Testis (tissue), 3 donors: ENCODE results near the gene ACSS2. TPM values are rescaled to one million over a fixed set of nuclear protein-coding genes. Genes with fewer than 3 reads are reported as not detected.

Source experiments
- DNase-seq: peaks from one replicate; pipeline ENCODE4 v3.0.0-alpha.2; 2019
- H3K27ac ChIP-seq, 2 donors: fragments of 200-600 bp; sonication (generic); one replicate each; pipeline ENCODE4 v1.5.1; 2019
- H3K27me3 ChIP-seq: fragments of 200-600 bp; sonication (generic); one replicate; pipeline ENCODE4 v1.5.1; 2019
- H3K36me3 ChIP-seq: fragments of 200-600 bp; sonication (generic); one replicate; pipeline ENCODE4 v1.5.1; 2017; ENCODE audit warnings: low read depth; ENCODE audit errors: missing control alignments
- H3K4me1 ChIP-seq: fragments of 200-600 bp; sonication (generic); one replicate; pipeline ENCODE4 v1.5.1; 2019
- H3K4me3 ChIP-seq, 2 donors: fragments of 200-600 bp; sonication (generic); one replicate each; pipeline ENCODE4 v1.5.1; 2017 to 2019
- H3K9me3 ChIP-seq: fragments of 200-600 bp; sonication (generic); one replicate; pipeline ENCODE4 v1.5.1; 2017
- POLR2A ChIP-seq: fragments of 450-650 bp; IDR thresholded peaks from one replicate; pipeline ENCODE4 v1.6.1; 2017; ENCODE audit warnings: antibody characterized with exemption, mild to moderate bottlenecking, moderate library complexity
- WGBS, 2 donors: methylation state at CpG; one replicate each; pipeline ENCODE4 v1.1.5; 2018; 5-methylcytosine and 5-hydroxymethylcytosine counted together
- intact Hi-C: fragments of 100-400 bp; cut with DNase I; formaldehyde crosslinking; loops from one replicate; pipeline ENCODE4 v1.15.1; 2023; ENCODE audit warnings: low total_unique reads
- polyA plus RNA-seq: library from polyadenylated mRNA; stranded (reverse); fragments of 350-450 nt; fragmentation: Illumina TruSeq; extraction: RNeasy Lipid Tissue Mini Kit (QIAGEN cat#74804); gene quantifications from one replicate; pipeline ENCODE4 v1.2.3, GENCODE V29; 2014; ENCODE audit warnings: low read depth, low replicate concordance; ENCODE audit not compliant: insufficient read depth
- total RNA-seq, 2 donors: library from RNA; depleted of rRNA; stranded (reverse); fragments of >200 nt; gene quantifications; one replicate each; pipeline ENCODE4 v1.2.3, GENCODE V29; 2016
- TF ChIP-seq, protein P1 (sequence below), 3 experiments: fragments of 450-650 bp in 2 of 3; fragments of 200-600 bp in 1 of 3; sonication (generic) in 1 of 3; IDR thresholded peaks; one replicate each; pipeline ENCODE4 v1.5.1; 2016 to 2019; ENCODE audit warnings: antibody characterized with exemption in 3 of 3, mild to moderate bottlenecking in 2 of 3, moderate library complexity in 1 of 3

ACSS2 gene
- total and polyA plus RNA-seq, 3 donors from 2014 or later: 39.7 to 63.7 (median 58.2) TPM

DNA sequence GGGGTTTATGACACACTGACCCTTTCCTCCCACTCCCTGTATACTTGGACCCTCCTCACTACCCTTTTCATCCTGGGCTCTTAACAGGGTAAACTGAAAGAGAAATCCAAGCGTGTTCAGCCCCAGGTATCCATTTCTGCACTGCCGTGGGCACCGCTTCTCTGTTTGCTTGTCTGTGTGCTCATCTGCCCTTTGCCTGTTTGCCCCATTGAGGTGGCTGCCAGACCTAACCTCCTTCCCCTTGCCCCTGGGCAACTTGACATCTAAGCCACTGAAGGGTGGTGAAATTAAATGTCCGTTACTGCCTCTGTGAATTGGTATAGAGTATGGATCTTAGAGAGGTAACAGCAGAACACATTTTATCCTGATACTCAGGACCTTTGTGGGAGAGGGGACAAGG, 38.7 kb downstream of the ACSS2 start:
- Histone ChIP-seq H3K4me3 (no peak overlapping the region), H3K27ac (no peak overlapping the region), H3K27me3 (no peaks in the 10 kb centered on the region), H3K9me3 (no peaks in the 10 kb centered on the region), H3K4me1 (peaks cover 13% of the 10 kb centered on the region), H3K36me3 (no peaks in the 10 kb centered on the region)
- 92 to 99% methylated on average over 4 of the region's 4 CpGs for WGBS, 2 donors
- TF ChIP-seq, protein P1, sequence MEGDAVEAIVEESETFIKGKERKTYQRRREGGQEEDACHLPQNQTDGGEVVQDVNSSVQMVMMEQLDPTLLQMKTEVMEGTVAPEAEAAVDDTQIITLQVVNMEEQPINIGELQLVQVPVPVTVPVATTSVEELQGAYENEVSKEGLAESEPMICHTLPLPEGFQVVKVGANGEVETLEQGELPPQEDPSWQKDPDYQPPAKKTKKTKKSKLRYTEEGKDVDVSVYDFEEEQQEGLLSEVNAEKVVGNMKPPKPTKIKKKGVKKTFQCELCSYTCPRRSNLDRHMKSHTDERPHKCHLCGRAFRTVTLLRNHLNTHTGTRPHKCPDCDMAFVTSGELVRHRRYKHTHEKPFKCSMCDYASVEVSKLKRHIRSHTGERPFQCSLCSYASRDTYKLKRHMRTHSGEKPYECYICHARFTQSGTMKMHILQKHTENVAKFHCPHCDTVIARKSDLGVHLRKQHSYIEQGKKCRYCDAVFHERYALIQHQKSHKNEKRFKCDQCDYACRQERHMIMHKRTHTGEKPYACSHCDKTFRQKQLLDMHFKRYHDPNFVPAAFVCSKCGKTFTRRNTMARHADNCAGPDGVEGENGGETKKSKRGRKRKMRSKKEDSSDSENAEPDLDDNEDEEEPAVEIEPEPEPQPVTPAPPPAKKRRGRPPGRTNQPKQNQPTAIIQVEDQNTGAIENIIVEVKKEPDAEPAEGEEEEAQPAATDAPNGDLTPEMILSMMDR (IDR thresholded peaks at IDR 0.05): no peak
- no peak for TF ChIP-seq POLR2A
- intact Hi-C loops: no loop called here
- no peak for DNase-seq

DNA sequence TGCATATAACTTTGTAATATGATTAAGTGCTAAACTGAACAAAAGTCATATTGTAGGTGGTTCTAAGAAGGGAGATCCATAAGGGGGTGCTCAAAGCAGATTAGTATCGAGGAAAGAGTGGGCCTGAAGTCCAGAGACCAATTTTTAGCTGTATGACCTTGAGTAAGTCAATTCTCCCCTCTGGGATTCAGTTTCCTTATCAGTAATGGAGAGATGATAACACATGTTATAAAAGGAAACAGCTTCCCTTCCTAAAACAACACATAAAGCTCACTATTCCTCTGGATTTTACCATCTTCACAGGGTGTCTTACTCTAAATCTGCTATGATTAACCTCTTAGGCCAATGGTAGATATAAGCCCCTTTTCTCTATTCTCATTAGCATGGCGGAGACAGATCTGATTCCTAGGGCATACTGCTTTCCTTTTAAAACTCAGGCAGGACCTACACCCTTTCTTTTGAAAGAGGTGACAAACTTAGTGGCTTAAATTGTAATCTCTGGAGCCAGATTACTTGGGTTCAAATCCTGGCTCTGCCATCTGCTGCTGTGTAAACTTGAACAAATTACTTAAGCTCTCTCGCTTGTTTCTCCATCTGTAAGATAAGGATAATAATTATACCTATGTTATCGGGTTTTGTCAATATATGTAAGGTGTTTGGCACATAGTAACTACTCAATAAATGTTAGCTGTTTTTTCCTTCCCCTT, 39.5 kb downstream of the ACSS2 start:
- DNase-seq: no peak
- H3K9me3 ChIP-seq: no peaks in the 10 kb centered on the region
- 69 to 79% methylated on average over 4 of the region's 4 CpGs for WGBS, 2 donors
- H3K4me1 ChIP-seq: peaks cover 13% of the 10 kb centered on the region
- H3K27me3 ChIP-seq: no peaks in the 10 kb centered on the region
- intact Hi-C loops: no loop called here
- no peak overlapping the region for H3K4me3 ChIP-seq
- H3K36me3 ChIP-seq: no peaks in the 10 kb centered on the region
- TF ChIP-seq, protein P1 (IDR thresholded peaks at IDR 0.05): no peak
- no peak for TF ChIP-seq POLR2A
- no peak overlapping the region for H3K27ac ChIP-seq

DNA sequence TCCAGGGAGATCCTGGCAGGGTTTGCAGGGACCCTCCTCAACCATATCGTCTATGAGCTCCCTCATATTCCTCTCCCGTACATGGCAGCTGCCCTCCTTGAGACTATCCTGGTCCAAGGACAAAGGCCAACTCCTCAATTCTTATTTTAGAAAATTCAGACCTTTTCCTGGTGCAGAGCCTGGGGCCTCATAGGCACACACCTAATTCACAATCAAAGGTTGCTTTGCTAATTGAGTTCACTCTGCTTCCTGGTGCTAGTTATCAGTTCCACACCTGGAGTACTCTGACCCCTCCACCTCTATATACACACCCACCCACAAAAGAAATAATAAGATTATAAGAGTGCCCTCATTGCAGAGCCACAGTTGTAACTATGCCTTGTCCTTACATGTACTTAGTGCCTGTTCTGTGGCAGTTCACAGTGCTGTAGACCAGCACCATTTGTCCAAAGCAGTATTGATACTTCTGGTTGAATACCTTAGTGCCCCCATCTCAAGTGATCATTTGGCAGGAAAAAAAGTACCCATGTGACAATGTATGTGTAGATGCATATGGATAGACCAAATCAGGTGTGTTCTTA, 40.5 kb downstream of the ACSS2 start:
- Histone ChIP-seq H3K27ac (no peak overlapping the region), H3K36me3 (no peaks in the 10 kb centered on the region), H3K4me1 (peaks cover 13% of the 10 kb centered on the region), H3K4me3 (no peak overlapping the region), H3K9me3 (no peaks in the 10 kb centered on the region), H3K27me3 (no peaks in the 10 kb centered on the region)
- 61 to 62% methylated on average over 2 of the region's 2 CpGs for WGBS, 2 donors
- TF ChIP-seq, protein P1 (IDR thresholded peaks at IDR 0.05): no peak
- no peak for TF ChIP-seq POLR2A
- intact Hi-C loops: no loop called here
- DNase-seq: no peak

DNA sequence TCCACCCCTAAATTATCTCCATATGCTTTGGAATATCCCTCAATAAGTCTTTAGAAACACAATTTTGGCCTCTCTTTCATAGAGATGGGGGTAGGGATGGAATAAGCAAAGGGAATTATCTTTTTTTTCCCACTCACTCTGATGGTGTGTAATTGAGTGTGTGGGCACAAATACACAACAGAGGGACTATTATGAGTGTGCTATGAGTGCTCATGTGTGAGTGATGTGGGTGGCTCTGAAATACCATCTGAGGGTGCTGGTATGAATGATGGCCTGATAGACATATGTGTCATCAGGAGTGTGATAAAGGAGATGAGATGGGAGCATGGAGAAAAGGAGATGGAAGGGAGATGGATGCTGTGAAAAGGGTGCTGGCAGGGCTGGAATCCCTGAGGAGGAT, 43.6 kb downstream of the ACSS2 start:
- intact Hi-C loops: no loop called here
- H3K27ac ChIP-seq: no peak overlapping the region
- no peaks in the 10 kb centered on the region for H3K27me3 ChIP-seq
- H3K4me3 ChIP-seq: no peak overlapping the region
- no peaks in the 10 kb centered on the region for H3K36me3 ChIP-seq
- TF ChIP-seq, protein P1 (IDR thresholded peaks at IDR 0.05): no peak
- no peak for TF ChIP-seq POLR2A
- H3K4me1 ChIP-seq: peaks cover 13% of the 10 kb centered on the region
- no peaks in the 10 kb centered on the region for H3K9me3 ChIP-seq
- DNase-seq: no peak

DNA sequence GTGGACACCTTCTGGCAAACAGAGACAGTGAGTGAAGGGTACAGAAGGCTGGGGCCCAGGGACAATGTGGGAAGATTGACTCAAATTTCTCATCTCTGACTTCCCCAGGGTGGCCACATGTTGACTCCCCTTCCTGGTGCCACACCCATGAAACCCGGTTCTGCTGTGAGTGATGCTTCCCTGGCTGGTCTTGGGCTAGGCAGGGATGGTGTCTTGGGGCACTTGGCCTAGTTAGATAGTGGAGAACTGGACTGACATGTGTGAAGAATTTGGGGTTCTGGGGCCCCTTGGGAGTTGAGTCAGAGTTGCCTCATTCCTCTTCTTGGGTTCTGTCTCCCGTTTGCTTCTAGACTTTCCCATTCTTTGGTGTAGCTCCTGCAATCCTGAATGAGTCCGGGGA, 45.0 kb downstream of the ACSS2 start:
- H3K4me1 ChIP-seq: no peaks in the 10 kb centered on the region
- intact Hi-C loops: no loop called here
- no peak overlapping the region for H3K4me3 ChIP-seq
- no peaks in the 10 kb centered on the region for H3K36me3 ChIP-seq
- no peak for TF ChIP-seq POLR2A
- TF ChIP-seq, protein P1 (IDR thresholded peaks at IDR 0.05): no peak
- H3K9me3 ChIP-seq: no peaks in the 10 kb centered on the region
- no peaks in the 10 kb centered on the region for H3K27me3 ChIP-seq
- H3K27ac ChIP-seq: no peak overlapping the region
- WGBS, 2 donors: 84 to 85% methylated on average over 2 to 3 of the region's 3 CpGs
- no peak for DNase-seq
